HepG2 (cell line): Measurements from ENCODE around the gene TMEM108.

ENCODE experiments used
- CEBPB ChIP-seq: IDR thresholded peaks from 2 replicates; pipeline ENCODE4 v1.6.1; 2011; ENCODE audit warnings: low read depth, low read length, improper control_type of control experiment, borderline replicate concordance
- FOSL1 ChIP-seq: sonication (generic); formaldehyde crosslinking; IDR thresholded peaks from 2 replicates; pipeline ENCODE4 v1.9.0; 2021; ENCODE audit warnings: missing genetic modification reagents, borderline replicate concordance
- NR2F1 ChIP-seq, 2 experiments: fragments of 450-650 bp in 1 of 2; formaldehyde crosslinking in 1 of 2; IDR thresholded peaks; 2 replicates each; pipeline versions ENCODE4 v1.5.0 to v1.6.1; 2016 to 2020; ENCODE audit warnings: mild to moderate bottlenecking in 1 of 2, missing compliant biosample characterization in 1 of 2, missing genetic modification reagents in 1 of 2, moderate library complexity in 1 of 2
- POLR2A ChIP-seq, 2 experiments: IDR thresholded peaks; 2 replicates each; pipeline ENCODE4 v1.6.1; 2011; ENCODE audit warnings: low read depth in 2 of 2, low read length in 2 of 2, mild to moderate bottlenecking in 1 of 2, moderate library complexity in 1 of 2; ENCODE audit not compliant: insufficient read depth in 1 of 2
- SP1 ChIP-seq, 2 experiments: fragments of 450-650 bp in 1 of 2; sonication (generic) in 1 of 2; formaldehyde crosslinking in 1 of 2; IDR thresholded peaks; 2 replicates each; pipeline versions ENCODE4 v1.4.0 to v1.6.1; 2016 to 2020; ENCODE audit warnings: missing genetic modification reagents in 1 of 2
- SRF ChIP-seq: IDR thresholded peaks from 2 replicates; pipeline ENCODE4 v1.6.1; 2011; ENCODE audit warnings: mild to moderate bottlenecking, low read depth, low read length, moderate library complexity
- TOE1 ChIP-seq: sonication (generic); formaldehyde crosslinking; IDR thresholded peaks from 2 replicates; pipeline ENCODE4 v1.4.0; 2020; ENCODE audit warnings: mild to moderate bottlenecking, missing genetic modification reagents
- ZBTB8A ChIP-seq: sonication (generic); formaldehyde crosslinking; IDR thresholded peaks from 2 replicates; pipeline ENCODE4 v1.4.0; 2020; ENCODE audit warnings: mild to moderate bottlenecking, low read depth, missing genetic modification reagents, borderline replicate concordance
- ZFY ChIP-seq: sonication (generic); formaldehyde crosslinking; IDR thresholded peaks from 2 replicates; pipeline ENCODE4 v1.4.0; 2020; ENCODE audit warnings: missing genetic modification reagents
- ZNF317 ChIP-seq: sonication (generic); formaldehyde crosslinking; IDR thresholded peaks from 2 replicates; pipeline ENCODE4 v1.5.0; 2020; ENCODE audit warnings: mild to moderate bottlenecking, missing genetic modification reagents
- ZNF549 ChIP-seq: sonication (generic); formaldehyde crosslinking; IDR thresholded peaks from 2 replicates; pipeline ENCODE4 v1.5.0; 2020; ENCODE audit warnings: missing genetic modification reagents
- ZNF644 ChIP-seq: IDR thresholded peaks from 2 replicates; pipeline ENCODE4 v1.6.1; 2016; ENCODE audit warnings: low read depth
- TF ChIP-seq, protein P1 (sequence below): sonication (generic); formaldehyde crosslinking; IDR thresholded peaks from 2 replicates; pipeline ENCODE4 v1.5.0; 2020; ENCODE audit warnings: mild to moderate bottlenecking, missing genetic modification reagents, moderate library complexity

GRCh38 chr3:133152056-133152455 is 113.9 kb downstream of the TMEM108 start:
- TF ChIP-seq ZNF549 (CRISPR knock-in tag) (no peak), POLR2A (IDR thresholded peaks at IDR 0.05; ENCODE audit: insufficient read depth in 1 of 2, low read depth in 2 of 2, low read length in 2 of 2) (no peak), NR2F1 (CRISPR knock-in tag; IDR thresholded peaks at IDR 0.05) (no peak), CEBPB (no peak), FOSL1 (no peak), ZFY (CRISPR knock-in tag) (no peak), ZNF644 (CRISPR knock-in tag) (no peak), ZNF317 (no peak), TOE1 (CRISPR knock-in tag) (no peak), SP1 (IDR thresholded peaks at IDR 0.05) (no peak), SP1 (CRISPR knock-in tag; IDR thresholded peaks at IDR 0.05) (no peak), ZBTB8A (CRISPR knock-in tag) (no peak), SRF (no peak)
- TF ChIP-seq, protein P1, sequence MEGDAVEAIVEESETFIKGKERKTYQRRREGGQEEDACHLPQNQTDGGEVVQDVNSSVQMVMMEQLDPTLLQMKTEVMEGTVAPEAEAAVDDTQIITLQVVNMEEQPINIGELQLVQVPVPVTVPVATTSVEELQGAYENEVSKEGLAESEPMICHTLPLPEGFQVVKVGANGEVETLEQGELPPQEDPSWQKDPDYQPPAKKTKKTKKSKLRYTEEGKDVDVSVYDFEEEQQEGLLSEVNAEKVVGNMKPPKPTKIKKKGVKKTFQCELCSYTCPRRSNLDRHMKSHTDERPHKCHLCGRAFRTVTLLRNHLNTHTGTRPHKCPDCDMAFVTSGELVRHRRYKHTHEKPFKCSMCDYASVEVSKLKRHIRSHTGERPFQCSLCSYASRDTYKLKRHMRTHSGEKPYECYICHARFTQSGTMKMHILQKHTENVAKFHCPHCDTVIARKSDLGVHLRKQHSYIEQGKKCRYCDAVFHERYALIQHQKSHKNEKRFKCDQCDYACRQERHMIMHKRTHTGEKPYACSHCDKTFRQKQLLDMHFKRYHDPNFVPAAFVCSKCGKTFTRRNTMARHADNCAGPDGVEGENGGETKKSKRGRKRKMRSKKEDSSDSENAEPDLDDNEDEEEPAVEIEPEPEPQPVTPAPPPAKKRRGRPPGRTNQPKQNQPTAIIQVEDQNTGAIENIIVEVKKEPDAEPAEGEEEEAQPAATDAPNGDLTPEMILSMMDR (CRISPR knock-in tag) = no peak
